Jurkat, Clone E6-1 (cell line): ENCODE measurements around the gene TOR1A. TPM values are rescaled to one million over a fixed set of nuclear protein-coding genes. Genes with fewer than 3 reads are reported as not detected.
A peak's percentile ranks its signal among the peaks of the same experiment; 100 is the strongest.

Experiments
- DNase-seq: peaks from one replicate; pipeline ENCODE4 v3.0.0-alpha.2; 2011; ENCODE audit warnings: low read depth, low spot score
- H3K4me3 ChIP-seq: 2 replicates; pipeline ENCODE4 v1.5.1; 2011; ENCODE audit warnings: mild to moderate bottlenecking, low read length, control low read depth, moderate library complexity
- polyA plus RNA-seq: library from polyadenylated mRNA; unstranded; fragments of >200 nt; gene quantifications from one replicate; pipeline ENCODE4 v1.2.1, GENCODE V29; 2012; ENCODE audit warnings: missing spikeins; ENCODE audit not compliant: insufficient read length, insufficient read depth

Gene TOR1A, protein sequence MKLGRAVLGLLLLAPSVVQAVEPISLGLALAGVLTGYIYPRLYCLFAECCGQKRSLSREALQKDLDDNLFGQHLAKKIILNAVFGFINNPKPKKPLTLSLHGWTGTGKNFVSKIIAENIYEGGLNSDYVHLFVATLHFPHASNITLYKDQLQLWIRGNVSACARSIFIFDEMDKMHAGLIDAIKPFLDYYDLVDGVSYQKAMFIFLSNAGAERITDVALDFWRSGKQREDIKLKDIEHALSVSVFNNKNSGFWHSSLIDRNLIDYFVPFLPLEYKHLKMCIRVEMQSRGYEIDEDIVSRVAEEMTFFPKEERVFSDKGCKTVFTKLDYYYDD
- polyA plus RNA-seq, result 51.3 TPM

DNA sequence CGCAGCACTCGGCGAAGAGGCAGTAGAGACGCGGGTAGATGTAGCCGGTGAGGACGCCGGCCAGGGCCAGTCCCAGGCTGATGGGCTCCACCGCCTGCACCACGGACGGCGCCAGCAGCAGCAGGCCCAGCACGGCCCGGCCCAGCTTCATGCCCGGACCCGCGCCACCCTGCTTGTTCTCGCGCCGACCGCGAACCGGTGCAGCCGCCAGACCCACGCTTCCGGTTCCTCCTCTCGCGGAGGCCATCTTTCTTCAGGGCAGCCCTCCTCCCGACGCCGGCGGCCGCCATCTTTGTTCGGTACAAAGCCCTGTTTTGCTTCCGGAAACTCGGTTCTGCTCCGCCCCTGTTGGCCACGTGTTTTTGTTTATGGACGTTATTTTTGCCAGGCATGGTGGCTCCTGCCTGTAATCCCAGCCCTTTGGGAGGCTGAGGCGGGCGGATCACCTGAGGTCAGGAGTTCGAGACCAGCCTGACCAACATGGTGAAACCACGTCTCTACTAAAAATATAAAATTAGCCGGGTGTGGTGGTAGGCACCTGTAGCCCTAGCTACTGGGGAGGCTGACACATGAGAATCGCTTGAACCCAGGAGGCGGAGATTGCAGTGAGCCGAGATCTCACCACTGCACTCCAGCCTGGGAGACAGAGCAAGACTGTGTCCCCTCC, at the start of gene TOR1A:
TSS of gene TOR1A (minus strand) at position 202 of the 667 bp plus-strand sequence. CDS start at position 151, 51 bp downstream.
- H3K4me3 ChIP-seq, result peak within 1 kb of the TSS; percentile 76
- peak; percentile 90 for DNase-seq

DNA sequence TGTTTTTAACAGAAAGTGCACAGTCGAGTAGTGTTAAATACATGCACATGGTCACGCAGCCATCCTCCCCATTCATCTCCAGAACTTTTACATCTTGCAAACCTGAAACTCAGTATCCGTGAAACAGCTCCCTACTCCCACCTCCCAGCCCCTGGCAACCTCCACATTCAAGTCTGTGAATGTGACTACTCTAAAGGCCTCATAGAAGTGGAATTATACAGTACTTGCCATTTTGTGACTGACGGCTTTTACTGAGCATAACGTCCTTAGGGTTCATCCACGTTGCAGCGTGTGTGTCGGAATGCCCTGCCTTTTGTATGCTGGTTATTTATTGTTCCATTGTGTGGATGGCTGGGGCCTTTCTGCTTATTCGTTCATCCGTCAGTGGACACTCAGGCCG, 47.1 kb upstream of the TOR1A start:
- no peak overlapping the region for H3K4me3 ChIP-seq
- DNase-seq, result no peak

DNA sequence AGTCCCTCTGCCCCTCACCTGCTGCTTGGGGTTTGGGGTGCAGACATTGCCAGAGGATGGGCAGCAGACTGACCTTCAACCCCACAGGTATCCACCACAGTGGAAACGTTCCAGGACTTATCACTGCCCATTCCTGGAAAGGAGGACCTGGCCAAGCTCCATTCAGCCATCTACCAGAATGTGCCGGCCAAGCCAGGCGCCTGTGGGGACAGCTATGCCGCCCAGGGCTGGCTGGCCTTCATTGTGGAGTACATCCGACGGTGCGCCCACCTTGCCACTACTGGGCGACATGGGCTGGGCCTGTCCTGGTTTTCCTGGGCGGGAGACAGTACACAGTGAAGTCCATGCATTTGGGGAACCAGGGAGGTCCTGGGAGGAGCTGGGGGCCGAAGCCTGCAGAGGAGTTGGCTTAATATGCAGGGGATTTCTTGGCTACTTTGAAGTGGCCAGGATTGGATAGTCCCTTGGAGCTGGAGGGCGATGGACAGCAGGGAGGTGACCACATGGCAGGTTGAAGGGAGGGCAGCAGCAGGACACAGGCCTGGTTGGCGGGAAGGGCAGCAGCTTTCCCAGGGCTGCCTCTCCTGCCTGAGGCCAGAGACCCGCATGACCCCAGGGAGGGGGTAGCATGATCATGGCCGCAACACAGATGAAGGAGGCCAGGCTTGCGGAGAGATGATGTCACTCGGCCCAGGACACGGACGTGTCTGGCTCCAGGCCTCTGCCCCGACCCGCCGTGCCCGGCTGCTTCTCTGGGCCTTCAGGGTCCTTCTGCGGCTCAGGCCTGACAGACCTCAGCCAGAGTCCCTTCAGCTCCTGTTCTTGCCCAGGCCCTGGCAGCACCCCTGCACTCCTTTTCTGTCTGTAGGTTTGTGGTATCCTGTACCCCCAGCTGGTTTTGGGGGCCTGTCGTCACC, 45.9 kb upstream of the TOR1A start:
- no peak for DNase-seq
- peak overlapping the region; percentile 48 for H3K4me3 ChIP-seq

DNA sequence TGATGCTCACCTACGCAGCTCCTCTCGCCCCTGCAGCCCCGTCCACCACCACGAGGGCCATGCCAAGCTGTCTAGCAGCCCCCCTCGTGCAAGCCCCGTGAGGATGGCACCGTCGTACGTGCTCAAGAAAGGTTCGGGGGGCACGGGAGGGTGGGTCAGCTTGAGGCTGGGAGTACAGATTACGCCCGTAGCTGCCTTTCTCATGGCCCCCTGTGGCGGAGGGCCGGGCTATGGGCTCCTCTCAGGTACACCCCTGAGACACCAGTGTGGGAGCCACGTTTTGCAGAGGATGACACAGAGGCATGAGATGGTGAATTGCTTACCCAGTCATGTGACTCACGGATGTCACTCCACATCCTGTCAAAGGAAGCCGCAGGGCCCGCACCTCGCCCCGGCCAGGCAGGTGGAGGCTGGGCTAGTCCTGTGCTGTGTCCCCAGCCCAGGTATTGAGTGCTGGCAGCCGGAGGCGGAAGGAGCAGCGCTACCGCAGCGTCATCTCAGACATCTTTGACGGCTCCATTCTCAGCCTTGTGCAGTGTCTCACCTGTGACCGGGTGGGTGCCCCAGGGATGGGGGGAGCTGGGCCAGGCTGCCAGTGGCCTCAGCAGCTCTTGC, 45.0 kb upstream of the TOR1A start:
- peak; percentile 93 for DNase-seq
- H3K4me3 ChIP-seq, result peak overlapping the region; percentile 48

DNA sequence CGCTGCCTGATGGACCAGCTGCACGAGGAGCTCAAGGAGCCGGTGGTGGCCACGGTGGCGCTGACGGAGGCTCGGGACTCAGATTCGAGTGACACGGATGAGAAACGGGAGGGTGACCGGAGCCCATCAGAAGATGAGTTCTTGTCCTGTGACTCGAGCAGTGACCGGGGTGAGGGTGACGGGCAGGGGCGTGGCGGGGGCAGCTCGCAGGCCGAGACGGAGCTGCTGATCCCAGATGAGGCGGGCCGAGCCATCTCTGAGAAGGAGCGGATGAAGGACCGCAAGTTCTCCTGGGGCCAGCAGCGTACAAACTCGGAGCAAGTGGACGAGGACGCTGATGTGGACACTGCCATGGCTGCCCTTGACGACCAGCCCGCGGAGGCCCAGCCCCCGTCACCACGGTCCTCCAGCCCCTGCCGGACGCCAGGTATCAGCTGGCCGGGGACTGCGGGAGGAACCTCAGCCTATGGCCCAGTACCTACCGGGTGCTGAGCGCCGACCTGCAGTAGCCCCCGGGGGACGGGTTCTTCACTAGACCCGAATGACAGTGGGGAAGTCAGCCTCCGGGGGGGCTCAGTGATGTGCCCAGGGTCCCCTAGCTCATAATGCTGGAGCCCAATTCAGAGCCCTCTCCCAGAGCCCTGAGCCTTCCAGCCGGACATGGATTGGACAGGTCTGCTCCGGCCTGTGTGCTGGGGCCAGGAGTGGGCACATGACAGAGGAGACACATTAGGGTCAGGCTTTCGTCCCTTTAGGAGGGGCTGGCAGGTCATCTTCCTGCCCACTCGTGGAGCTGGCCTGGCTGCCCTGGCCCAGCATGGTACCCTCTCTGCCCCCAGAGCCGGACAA, 44.3 kb upstream of the TOR1A start:
- no peak for DNase-seq

DNA sequence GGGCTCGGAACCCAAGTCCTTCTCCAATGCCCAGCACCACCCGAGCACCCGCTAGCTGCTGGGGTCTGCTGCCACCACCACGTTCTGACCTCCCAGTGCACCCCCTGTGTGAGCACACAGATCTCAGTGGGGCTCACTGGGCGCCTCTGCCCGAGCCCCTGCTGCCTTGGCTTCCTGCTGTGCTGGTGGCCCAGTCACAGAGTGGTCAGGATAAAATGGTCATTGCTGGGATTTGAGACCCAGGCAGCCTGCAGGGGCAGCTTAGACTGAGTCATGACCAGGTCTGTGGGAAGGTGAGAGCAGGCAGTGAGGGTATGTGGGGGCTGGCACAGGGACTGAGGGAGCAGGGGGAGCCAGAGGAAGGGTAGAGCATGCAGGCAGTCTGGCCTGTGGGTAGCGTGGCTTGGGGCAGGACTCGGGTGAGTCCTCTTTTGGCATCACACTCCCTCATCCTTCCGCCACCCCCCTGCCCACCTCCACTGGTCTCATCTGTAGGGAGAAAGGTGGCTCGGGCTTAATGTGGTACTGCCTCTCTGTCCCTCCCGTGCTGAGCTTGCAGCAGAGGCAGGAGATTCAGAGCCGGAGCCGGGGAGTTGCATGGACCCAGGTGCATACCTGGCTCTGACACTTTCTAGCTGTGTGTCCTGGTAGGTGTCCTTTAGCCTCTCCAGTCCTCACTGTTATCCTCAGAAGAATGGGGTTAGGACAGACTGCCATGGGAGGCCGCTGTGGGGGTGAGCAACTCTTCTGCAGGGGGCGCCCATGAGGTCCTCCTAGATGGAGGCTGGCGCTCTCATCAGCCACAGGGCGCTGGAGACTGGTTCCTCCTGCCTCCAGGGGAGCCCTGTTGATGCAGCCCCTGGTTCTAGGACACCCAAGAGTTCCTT, 43.4 kb upstream of the TOR1A start:
- no peak for DNase-seq
- H3K4me3 ChIP-seq, result no peak overlapping the region; the same call in 1 of the 2 replicates

More for the DNA sequence above, 44.3 kb upstream of the TOR1A start:
- peak overlapping the region; percentile 48 for H3K4me3 ChIP-seq

DNA sequence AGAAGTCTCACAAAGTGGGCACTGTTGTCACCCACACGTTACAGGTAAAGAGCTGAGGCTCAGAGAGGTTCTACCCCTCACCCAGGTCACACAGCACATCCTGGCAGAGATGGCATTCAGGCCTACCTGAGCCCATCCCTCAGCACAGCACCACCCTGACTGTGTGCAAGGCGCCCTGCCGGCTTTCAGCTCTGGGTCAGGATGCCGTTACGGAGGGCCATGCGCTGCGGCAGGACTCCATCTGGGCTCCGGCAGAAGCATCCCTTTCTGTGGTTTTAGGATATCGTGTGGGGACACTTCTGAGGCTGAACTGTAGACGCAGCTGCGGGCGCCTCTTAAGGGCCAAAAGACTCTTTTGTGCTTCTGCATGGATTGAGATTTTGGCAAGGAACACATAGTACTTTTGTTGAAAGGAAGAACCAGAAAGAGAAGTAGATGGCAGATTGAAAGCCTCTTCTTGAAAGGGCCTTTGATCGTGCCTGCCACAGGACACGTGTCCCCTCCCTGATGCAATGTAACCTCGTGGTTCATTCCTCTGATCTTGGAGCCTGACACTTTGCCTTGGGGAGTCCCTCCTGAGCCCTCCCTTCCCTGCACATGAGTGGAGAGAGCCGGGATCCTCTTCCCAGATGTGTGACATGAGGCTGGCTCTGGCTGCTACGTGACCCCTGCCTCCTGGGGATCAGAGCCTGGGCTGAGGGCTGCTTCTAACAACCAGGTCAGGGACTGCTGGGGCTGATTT, 42.6 kb upstream of the TOR1A start:
- H3K4me3 ChIP-seq, result no peak overlapping the region
- peak; percentile 89 for DNase-seq

DNA sequence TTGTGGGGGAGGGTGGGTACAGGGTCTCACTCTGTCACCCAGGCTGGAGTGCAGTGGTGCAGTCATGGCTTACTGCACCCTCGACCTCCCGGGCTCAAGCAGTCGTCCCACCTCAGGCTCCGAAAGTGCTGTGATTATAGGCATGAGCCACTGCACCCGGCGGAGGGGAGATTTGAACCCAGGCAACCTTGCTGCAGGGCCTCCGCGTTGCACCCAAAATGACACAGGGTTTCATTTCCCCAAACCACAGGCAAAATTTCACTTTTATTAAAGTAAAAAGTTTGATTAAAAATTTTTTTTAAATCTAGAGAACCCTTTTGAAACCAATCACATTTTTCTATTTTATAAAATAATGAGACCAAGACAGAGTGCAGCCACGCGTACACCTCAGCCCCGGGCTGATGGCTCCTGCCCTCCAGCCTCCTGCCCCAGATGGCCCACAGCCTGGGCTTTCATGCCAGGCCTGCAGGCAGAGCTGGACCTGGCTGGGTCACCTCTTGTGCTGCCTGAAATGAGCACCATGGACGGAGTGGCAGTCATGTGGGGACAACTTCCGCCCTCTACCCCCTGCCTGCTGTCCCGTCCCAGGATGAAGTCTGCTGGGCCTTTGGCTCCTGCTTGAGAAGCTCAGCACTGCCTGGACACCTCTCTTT, 41.9 kb upstream of the TOR1A start:
- no peak for DNase-seq
- no peak overlapping the region for H3K4me3 ChIP-seq

DNA sequence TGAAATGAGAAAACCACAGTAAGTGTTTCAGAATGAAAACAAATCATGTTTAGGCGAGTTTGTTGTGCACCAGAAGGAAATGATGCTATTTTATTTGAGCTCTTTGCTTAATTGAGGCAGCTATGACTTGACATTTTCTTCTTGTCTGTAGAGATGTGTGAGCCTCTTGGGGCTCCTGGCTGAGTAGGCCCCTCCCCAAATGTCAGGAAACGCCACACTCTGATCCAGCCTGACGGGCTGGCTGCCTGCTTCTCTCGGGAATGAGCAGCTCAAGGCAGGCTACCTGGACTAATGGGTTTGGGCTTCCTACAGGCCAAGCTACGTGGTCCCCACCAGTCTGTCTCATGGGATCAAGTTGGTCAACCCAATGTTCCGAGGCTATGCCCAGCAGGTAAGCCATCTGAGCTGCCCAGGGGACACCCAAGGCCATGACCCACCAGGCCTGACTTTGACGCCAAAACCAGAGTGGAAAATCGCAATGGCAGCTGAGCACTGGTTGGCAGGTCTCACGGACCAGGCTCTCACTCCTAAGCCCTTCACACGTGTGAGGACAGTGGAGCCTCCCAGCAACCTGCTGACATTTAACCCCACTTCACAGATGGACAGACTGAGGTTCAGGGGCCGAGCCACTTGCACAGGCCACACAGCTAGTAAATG, 41.2 kb upstream of the TOR1A start:
- H3K4me3 ChIP-seq, result no peak overlapping the region
- DNase-seq, result no peak

DNA sequence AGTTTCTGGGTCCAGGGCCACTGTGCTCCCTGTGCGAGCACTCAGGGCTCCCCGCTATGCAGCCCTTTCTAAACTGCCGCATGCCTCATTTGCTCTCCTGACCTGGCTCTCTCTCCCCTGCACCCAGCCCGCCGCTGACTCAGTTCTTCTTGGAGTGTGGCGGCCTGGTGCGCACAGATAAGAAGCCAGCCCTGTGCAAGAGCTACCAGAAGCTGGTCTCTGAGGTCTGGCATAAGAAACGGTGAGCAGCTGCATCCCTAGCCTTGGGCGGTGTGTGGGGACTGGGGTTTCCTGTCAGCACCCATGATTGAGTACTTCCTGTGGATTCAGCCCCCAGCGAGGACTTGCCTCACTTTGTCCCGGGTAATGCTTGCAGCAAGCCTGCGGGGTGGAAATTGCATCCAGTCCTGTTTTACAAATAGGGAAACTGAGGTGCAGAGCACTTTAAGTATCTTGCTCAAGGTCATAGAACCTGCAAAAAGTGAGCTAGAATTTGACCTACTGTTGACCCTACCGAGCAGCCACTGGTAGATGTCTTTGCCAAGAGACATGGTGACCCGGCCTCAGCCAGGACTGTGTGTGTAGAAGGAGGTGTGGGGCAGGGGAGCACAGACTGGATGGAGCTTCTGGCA, 39.2 kb upstream of the TOR1A start:
- peak; percentile 100 for DNase-seq
- H3K4me3 ChIP-seq, result peak overlapping the region; percentile 40

DNA sequence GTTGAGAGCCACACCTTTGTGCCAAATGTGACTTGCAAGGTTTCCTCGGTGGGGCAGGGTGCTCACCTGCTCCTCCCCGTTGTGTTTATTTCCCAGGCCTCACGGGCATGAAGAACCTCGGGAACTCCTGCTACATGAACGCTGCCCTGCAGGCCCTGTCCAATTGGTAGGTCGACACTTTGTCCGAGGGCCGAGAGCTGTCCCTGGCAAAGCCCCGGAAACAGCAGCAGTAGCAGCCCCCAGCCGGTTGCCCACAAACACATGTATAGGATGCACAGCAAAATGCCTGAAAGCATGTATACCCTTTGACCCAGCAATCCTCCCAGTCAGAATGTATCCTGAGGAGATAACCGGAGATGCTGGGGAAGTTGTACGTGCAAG, 37.5 kb upstream of the TOR1A start:
- no peak overlapping the region for H3K4me3 ChIP-seq
- DNase-seq, result no peak

DNA sequence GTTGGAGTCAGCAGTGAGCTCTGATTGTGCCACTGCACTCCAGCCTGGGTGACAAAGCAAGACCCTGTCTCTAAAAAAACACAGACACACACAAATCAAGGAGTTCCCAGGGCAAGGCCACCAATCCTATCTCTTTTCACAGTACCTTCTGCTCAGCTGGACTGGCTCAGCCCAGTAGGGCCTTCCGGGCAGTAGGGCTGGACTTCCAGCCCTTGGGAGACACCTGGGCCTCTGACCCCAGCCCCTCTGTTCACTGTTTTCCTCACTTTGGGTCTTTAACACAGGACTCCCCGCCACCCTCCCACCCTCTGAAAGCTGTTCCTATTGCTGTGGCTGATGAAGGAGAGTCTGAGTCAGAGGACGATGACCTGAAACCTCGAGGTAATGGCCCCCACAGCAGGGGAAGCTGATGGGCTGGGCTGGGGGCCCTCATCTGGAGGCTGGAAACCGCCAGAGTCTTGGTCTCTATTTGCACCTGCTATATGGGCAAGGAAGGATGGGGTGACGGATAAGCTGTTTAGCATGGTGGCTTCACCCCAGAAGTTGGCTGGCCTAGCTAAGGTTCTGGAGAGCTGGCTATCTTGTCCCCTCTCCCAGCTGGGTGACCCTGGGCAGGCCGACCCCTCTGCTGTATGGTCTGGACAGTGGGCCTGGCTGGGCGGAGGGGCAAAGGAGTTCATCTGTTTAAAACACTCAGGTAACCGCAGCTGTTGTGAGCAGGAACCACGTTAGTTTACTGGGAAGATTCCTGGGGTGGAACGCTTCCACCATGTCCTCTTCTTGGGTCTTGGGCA, 36.9 kb upstream of the TOR1A start:
- no peak for DNase-seq
- 0 out of 2 replicates have a peak overlapping the region, but pooled peaks have one; percentile 3 for H3K4me3 ChIP-seq

DNA sequence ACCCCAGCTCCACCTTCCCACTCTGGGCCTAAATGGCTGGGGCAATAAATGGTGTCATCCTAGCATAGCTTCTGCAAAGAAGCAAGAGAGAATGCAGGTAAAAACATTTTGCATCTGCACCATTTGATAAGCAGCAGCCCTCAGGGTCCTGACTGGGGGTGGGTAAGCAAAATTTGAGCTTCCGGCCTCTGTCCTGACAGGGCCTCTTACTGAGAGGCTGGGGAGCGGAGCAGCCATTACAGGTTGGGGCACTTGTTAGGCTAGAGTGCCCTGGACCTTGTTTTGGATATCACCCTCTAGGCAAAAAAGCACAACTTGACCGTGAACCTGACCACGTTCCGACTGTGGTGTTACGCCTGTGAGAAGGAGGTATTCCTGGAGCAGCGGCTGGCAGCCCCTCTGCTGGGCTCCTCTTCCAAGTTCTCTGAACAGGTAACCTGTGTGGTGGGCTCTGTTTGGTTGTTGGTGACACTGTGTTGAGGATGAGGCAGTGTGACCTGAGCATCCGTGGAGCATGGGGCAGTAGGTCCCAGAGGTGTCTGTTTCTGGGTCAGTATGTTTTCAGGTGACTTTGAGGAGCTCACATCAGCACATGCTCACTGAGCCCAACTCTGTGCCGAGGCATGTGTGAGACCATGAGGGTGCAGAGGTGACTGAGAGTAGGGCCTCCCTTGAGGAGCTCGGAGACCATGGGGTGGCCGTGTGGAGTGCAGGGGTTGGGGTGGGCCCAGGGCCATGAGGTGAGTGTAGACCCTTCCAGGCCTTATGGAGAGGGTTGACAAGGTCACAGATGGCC, 34.4 kb upstream of the TOR1A start:
- DNase-seq, result no peak
- H3K4me3 ChIP-seq, result no peak overlapping the region

DNA sequence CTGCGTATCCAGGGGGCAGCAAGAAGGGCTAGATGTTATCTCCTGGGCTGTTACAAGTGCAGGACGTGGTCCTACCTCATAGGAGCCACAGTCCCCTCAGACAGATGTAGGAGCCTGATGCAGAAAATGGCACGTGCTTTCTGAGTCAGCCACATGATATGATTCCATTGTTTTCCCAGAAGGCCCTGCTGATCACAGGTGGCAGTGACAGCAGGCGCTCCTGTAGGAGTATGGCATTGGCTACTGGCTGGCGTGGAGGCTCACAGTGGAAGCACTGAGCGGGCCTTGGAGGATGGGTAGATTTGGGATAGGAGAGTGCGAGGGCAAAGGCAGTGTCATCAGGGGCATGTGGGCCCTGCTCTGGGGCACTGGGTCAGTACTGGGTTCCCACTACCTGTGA, 33.3 kb upstream of the TOR1A start:
- no peak overlapping the region for H3K4me3 ChIP-seq
- DNase-seq, result no peak
